NCI-H510A (cell line): ENCODE measurements around the gene SND1.

Experiments used
- DNase-seq: peaks from one replicate; lab custom pipeline; 2025; lab: John Stamatoyannopoulos, UW

SND1 gene

GRCh38 chr7:128139406-128139805 is 487.4 kb downstream of the SND1 start:
- DNase-seq: no peak

- DNase-seq: no peak
Observed at GRCh38 chr7:128141683-128142195, 489.7 kb downstream of the SND1 start.
